K562 (cell line): ENCODE measurements around the gene FIGNL1. TPM values are rescaled to one million over a fixed set of nuclear protein-coding genes. Genes with fewer than 3 reads are reported as not detected.
A peak's percentile ranks its signal among the peaks of the same experiment; 100 is the strongest.

Experiments used
- ATAC-seq: fragments of 200-7000 bp; cut with Tn5 transposase; 3 replicates; pipeline ENCODE4 v1.9.1; 2020; ENCODE audit warnings: moderate library complexity
- BruUV-seq: library from RNA; stranded (reverse); fragments of 400-500 nt; replicated peaks from 2 replicates; lab custom pipeline; 2021; lab: Mats Ljungman, UMichigan
- CTCF ChIA-PET: fragments of 300-600 bp; formaldehyde crosslinking; extraction: SDS; loops from one replicate; lab custom pipeline; 2021; ENCODE audit warnings: low intra/inter-chr PET ratio; lab: Yijun Ruan, JAX
- POLR2A ChIA-PET: fragments of 300-600, 350-650 bp; sonication (Branson Sonifier 250); formaldehyde crosslinking; extraction: SDS; loops from one replicate; lab custom pipeline; 2021; ENCODE audit warnings: antibody characterized with exemption, inconsistent platforms; lab: Yijun Ruan, JAX
- DNase-seq, 4 experiments: peaks; one replicate each; pipeline versions ENCODE4 v3.0.0 to v3.0.0-alpha.2; 2011 to 2018; ENCODE audit warnings: low spot score in 3 of 4, mixed read lengths in 3 of 4; ENCODE audit errors: extremely low read depth in 1 of 4
- FAIRE-seq: peaks from 2 replicates; lab custom pipeline; 2011; peaks lifted over from hg19 to GRCh38; lab: Jason Lieb, UNC
- H2AFZ ChIP-seq: 2 replicates; pipeline ENCODE4 v1.6.0; 2011; ENCODE audit warnings: low read depth, low read length, control low read depth, inconsistent platforms
- H3K27ac ChIP-seq: fragments of 200-600 bp; 3 replicates; pipeline ENCODE4 v1.8.0; 2011; ENCODE audit warnings: low read depth, mild to moderate bottlenecking, control low read depth, inconsistent platforms, low read length, moderate library complexity, mixed read lengths; ENCODE audit errors: extremely low read depth
- H3K27me3 ChIP-seq, 2 experiments: fragments of 300-600 bp in 1 of 2; 2 replicates in 1 of 2; 3 replicates in 1 of 2; pipeline versions ENCODE4 v1.6.0 to v1.8.0; 2011; ENCODE audit warnings: inconsistent platforms in 2 of 2, low read length in 2 of 2, mild to moderate bottlenecking in 1 of 2, mixed read lengths in 1 of 2, moderate library complexity in 1 of 2; ENCODE audit not compliant: control insufficient read depth in 2 of 2, insufficient read depth in 2 of 2
- H3K36me3 ChIP-seq: fragments of 300-600 bp; 3 replicates; pipeline ENCODE4 v1.8.0; 2011; ENCODE audit warnings: mild to moderate bottlenecking, low read length, inconsistent platforms; ENCODE audit not compliant: control insufficient read depth, insufficient read depth
- H3K4me1 ChIP-seq, 2 experiments: fragments of 200-600 bp in 1 of 2; replicated peaks in 1 of 2; 2 replicates in 1 of 2; 3 replicates in 1 of 2; pipeline versions ENCODE4 v1.5.1 to v1.8.0; 2011; ENCODE audit warnings: inconsistent platforms in 2 of 2, low read length in 2 of 2, mild to moderate bottlenecking in 1 of 2, mixed read lengths in 1 of 2, moderate library complexity in 1 of 2; ENCODE audit not compliant: control insufficient read depth in 2 of 2, insufficient read depth in 2 of 2
- H3K4me2 ChIP-seq: 2 replicates; pipeline ENCODE4 v1.6.1; 2011; ENCODE audit warnings: low read length, control low read depth, inconsistent platforms, mixed read lengths; ENCODE audit not compliant: insufficient read depth
- H3K4me3 ChIP-seq: fragments of 200-600 bp; sonication (generic), shearing (Covaris generic); 2 replicates; pipeline ENCODE4 v1.5.1; 2016; ENCODE audit warnings: control low read depth, inconsistent platforms
- H3K79me2 ChIP-seq: fragments of 200-600 bp; 3 replicates; pipeline ENCODE4 v1.8.0; 2011; ENCODE audit warnings: low read length, inconsistent platforms; ENCODE audit not compliant: control insufficient read depth, insufficient read depth
- H3K9ac ChIP-seq, 2 experiments: 2 replicates each; pipeline versions ENCODE4 v1.6.0 to v1.6.1; 2011; ENCODE audit warnings: low read depth in 2 of 2, low read length in 2 of 2, control low read depth in 1 of 2, inconsistent platforms in 1 of 2, mild to moderate bottlenecking in 1 of 2, mixed read lengths in 1 of 2; ENCODE audit not compliant: insufficient read depth in 1 of 2
- H3K9me1 ChIP-seq: one replicate; pipeline ENCODE4 v1.6.0; 2011; ENCODE audit warnings: inconsistent platforms, mild to moderate bottlenecking, low read length, moderate library complexity; ENCODE audit not compliant: control insufficient read depth, insufficient read depth
- H3K9me3 ChIP-seq: replicated peaks from 2 replicates; pipeline ENCODE4 v1.5.1; 2011; ENCODE audit warnings: low read depth, low read length, inconsistent platforms; ENCODE audit not compliant: control insufficient read depth, insufficient read depth
- H4K20me1 ChIP-seq: replicated peaks from 2 replicates; pipeline ENCODE4 v1.6.1; 2011; ENCODE audit warnings: low read length, inconsistent platforms, mixed read lengths; ENCODE audit not compliant: control insufficient read depth, insufficient read depth
- ATF3 ChIP-seq, 2 experiments: fragments of 450-650 bp in 1 of 2; sonication (generic) in 1 of 2; formaldehyde crosslinking in 1 of 2; IDR thresholded peaks in 1 of 2; conservative IDR thresholded peaks in 1 of 2; 2 replicates each; pipeline versions ENCODE4 v1.6.1 to v1.8.1; 2016 to 2023; ENCODE audit warnings: mild to moderate bottlenecking in 2 of 2, moderate library complexity in 2 of 2, inconsistent platforms in 1 of 2, missing genetic modification reagents in 1 of 2
- DIDO1 ChIP-seq: fragments of 450-650 bp; IDR thresholded peaks from 2 replicates; pipeline ENCODE4 v1.6.1; 2016; ENCODE audit warnings: low read depth, missing biosample characterization, missing genetic modification characterization
- HNRNPL ChIP-seq: fragments of 200-400 bp; formaldehyde crosslinking; IDR thresholded peaks from 2 replicates; pipeline ENCODE4 v1.6.1; 2017; ENCODE audit warnings: low read depth, mild to moderate bottlenecking, low read length
- IFI16 ChIP-seq: fragments of 250-450 bp; sonication (Bioruptor Pico); IDR thresholded peaks from 2 replicates; pipeline ENCODE4 v2.1.2; 2022; ENCODE audit warnings: mild to moderate bottlenecking, inconsistent platforms
- ZFX ChIP-seq: sonication (generic); formaldehyde crosslinking; IDR thresholded peaks from 2 replicates; pipeline ENCODE4 v1.8.0; 2022; ENCODE audit warnings: mild to moderate bottlenecking, missing genetic modification reagents, moderate library complexity
- WGBS: fragments of 100-300 bp; shearing (Covaris generic); methylation state at CpG from one replicate; pipeline ENCODE4 v1.1.6; 2016; ENCODE audit warnings: low coverage, mixed read lengths; ENCODE audit not compliant: insufficient coverage; ENCODE audit errors: missing lambda C conversion rate; 5-methylcytosine and 5-hydroxymethylcytosine counted together
- in situ Hi-C: fragments of 300-500 bp; cut with MboI; formaldehyde crosslinking; loops from 4 replicates; pipeline ENCODE4 v1.15.0; 2018; ENCODE audit warnings: inconsistent platforms, mixed read lengths
- intact Hi-C: fragments of 100-400 bp; cut with micrococcal nuclease; formaldehyde crosslinking; loops from 2 replicates; pipeline ENCODE4 v1.14.2; 2022
- polyA plus RNA-seq, 8 experiments: library from polyadenylated mRNA; depleted of rRNA in 4 of 8; stranded (reverse) in 5 of 8; unstranded in 3 of 8; fragments of >200 nt; fragmentation: Nextera tagmentation in 2 of 8; fragmentation: Illumina TruSeq in 1 of 8; extraction: Ambion mirVana in 2 of 8; extraction: Trizol in 1 of 8; gene quantifications; 2 replicates each; pipeline versions ENCODE4 v1.2.1 to v1.2.3, GENCODE V29; 2011 to 2014; ENCODE audit warnings: inconsistent platforms in 1 of 8, missing spikeins in 1 of 8
- total RNA-seq, 7 experiments: library from RNA; depleted of rRNA in 6 of 7; stranded (reverse); fragments of >200 nt in 6 of 7; fragmentation: Illumina TruSeq in 2 of 7; extraction: Trizol in 2 of 7; gene quantifications; 2 replicates each; pipeline versions ENCODE4 v1.2.1 to v1.2.3, GENCODE V29; 2011 to 2021; ENCODE audit warnings: low replicate concordance in 1 of 7
- TF ChIP-seq, protein P1 (sequence below), 2 experiments: fragments of 450-650 bp; formaldehyde crosslinking in 1 of 2; IDR thresholded peaks; 2 replicates each; pipeline versions ENCODE4 v1.4.0 to v1.6.1; 2014 to 2020; ENCODE audit warnings: mild to moderate bottlenecking in 2 of 2, borderline replicate concordance in 1 of 2, low read depth in 1 of 2

The FIGNL1 gene
- total and polyA plus RNA-seq, 9 of the 15 experiments (the other 6 are each of a cell fraction or from before 2014, with no cell fraction given): 15.5 to 48.3 (median 27.6) TPM

- no peak for TF ChIP-seq HNRNPL
- TF ChIP-seq, protein P1, sequence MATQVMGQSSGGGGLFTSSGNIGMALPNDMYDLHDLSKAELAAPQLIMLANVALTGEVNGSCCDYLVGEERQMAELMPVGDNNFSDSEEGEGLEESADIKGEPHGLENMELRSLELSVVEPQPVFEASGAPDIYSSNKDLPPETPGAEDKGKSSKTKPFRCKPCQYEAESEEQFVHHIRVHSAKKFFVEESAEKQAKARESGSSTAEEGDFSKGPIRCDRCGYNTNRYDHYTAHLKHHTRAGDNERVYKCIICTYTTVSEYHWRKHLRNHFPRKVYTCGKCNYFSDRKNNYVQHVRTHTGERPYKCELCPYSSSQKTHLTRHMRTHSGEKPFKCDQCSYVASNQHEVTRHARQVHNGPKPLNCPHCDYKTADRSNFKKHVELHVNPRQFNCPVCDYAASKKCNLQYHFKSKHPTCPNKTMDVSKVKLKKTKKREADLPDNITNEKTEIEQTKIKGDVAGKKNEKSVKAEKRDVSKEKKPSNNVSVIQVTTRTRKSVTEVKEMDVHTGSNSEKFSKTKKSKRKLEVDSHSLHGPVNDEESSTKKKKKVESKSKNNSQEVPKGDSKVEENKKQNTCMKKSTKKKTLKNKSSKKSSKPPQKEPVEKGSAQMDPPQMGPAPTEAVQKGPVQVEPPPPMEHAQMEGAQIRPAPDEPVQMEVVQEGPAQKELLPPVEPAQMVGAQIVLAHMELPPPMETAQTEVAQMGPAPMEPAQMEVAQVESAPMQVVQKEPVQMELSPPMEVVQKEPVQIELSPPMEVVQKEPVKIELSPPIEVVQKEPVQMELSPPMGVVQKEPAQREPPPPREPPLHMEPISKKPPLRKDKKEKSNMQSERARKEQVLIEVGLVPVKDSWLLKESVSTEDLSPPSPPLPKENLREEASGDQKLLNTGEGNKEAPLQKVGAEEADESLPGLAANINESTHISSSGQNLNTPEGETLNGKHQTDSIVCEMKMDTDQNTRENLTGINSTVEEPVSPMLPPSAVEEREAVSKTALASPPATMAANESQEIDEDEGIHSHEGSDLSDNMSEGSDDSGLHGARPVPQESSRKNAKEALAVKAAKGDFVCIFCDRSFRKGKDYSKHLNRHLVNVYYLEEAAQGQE (IDR thresholded peaks at IDR 0.05; ENCODE audit: borderline replicate concordance): no peak
- TF ChIP-seq, protein P1 (CRISPR knock-in tag; IDR thresholded peaks at IDR 0.05; ENCODE audit: low read depth): no peak
- TF ChIP-seq DIDO1 (tag): no peak
- no peak for TF ChIP-seq IFI16 (CRISPR knock-in tag)
- TF ChIP-seq ZFX (CRISPR knock-in tag): no peak
- peak; percentile 53 for TF ChIP-seq ATF3 (IDR thresholded peaks at IDR 0.05)
- no peak for TF ChIP-seq ATF3 (CRISPR knock-in tag; conservative IDR thresholded peaks at IDR 0.05)
- intact Hi-C loops (no loop called here), in situ Hi-C loops (no loop called here)
- WGBS: 87% methylated on average over 3 of the region's 3 CpGs
- H3K9me3 ChIP-seq: no peaks in the 10 kb centered on the region
- ATAC-seq (no peak), DNase-seq (no peak), FAIRE-seq (no peak)
- ChIA-PET CTCF (no interaction called here), POLR2A (interaction anchor here (0.5 to 0.6 kb wide), 2 partner anchors 167 to 581 kb away, joined by 3 to 4 read pairs; no protein-coding TSS in a partner anchor)
- H3K27me3 ChIP-seq: no peaks in the 10 kb centered on the region
- H2AFZ ChIP-seq: no peak overlapping the region
- no peak overlapping the region for H3K4me3 ChIP-seq
- H3K4me1 ChIP-seq: peaks cover 0 to 5% of the 10 kb centered on the region in 2 experiments; a peak in 3 of 5 replicates
- no peaks in the 10 kb centered on the region for H3K9me1 ChIP-seq
- H3K9ac ChIP-seq: no peak overlapping the region
- H3K79me2 ChIP-seq: no peaks in the 10 kb centered on the region
- H4K20me1 ChIP-seq: no peaks in the 10 kb centered on the region
- BruUV-seq: no TSS peak
- peaks cover 23% of the 10 kb centered on the region; the same call in 2 of the 3 replicates for H3K36me3 ChIP-seq
- no peak overlapping the region for H3K27ac ChIP-seq
- no peak overlapping the region for H3K4me2 ChIP-seq
Measured at GRCh38 chr7:50436133-50436806, 13.9 kb downstream of the FIGNL1 start.
